ENCODE results near the gene ARPP19. TPM values are rescaled to one million over a fixed set of nuclear protein-coding genes. Genes with fewer than 3 reads are reported as not detected.

ARPP19 gene
- total and polyA plus RNA-seq, 7 donors: 134 to 374 (median 256) TPM

DNA sequence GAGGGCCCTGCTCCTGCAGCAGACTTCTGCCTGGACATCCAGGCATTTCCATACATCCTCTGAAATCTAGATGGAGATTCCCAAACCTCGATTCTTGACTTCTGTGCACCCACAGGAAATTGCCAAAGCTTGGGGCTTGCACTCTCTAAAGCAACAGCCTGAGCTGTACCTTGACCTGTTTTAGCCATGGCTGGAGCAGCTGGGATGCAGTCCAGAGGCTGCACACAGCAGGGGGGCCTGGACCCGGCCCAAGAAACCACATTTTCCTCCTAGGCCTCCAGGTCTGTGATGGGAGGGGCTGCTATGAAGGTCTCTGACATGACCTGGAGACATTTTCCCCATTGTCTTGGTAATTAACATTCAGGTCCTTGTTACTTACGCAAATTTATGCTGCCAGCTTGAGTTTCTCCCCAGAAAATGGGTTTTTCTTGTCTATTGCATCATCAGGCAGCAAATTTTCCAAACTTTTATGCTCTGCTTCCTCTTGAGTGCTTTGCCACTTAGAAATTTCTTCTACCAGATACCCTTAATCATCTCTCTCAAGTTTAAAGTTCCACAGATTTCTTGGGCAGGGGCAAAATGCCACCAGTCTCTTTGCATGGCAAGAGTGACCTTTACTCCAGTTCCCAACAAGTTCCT lies 28.3 kb downstream of the ARPP19 start:
- H3K27me3 ChIP-seq (ENCODE audit: insufficient read depth in 3 of 3, low read length in 2 of 3): no peaks in the 10 kb centered on the region
- DNase-seq: no peak
- no peak overlapping the region for H3K4me3 ChIP-seq
- H3K4me1 ChIP-seq: no peaks in the 10 kb centered on the region
- peaks cover 0 to 2% of the 10 kb centered on the region in 2 donors for H3K36me3 ChIP-seq (ENCODE audit: insufficient read depth in 1 of 2, low read depth in 1 of 2)
- intact Hi-C loops (cut with DNase I): no loop called here
- ATAC-seq: no peak
- no peaks in the 10 kb centered on the region for H3K9me3 ChIP-seq
- TF ChIP-seq, protein P1, sequence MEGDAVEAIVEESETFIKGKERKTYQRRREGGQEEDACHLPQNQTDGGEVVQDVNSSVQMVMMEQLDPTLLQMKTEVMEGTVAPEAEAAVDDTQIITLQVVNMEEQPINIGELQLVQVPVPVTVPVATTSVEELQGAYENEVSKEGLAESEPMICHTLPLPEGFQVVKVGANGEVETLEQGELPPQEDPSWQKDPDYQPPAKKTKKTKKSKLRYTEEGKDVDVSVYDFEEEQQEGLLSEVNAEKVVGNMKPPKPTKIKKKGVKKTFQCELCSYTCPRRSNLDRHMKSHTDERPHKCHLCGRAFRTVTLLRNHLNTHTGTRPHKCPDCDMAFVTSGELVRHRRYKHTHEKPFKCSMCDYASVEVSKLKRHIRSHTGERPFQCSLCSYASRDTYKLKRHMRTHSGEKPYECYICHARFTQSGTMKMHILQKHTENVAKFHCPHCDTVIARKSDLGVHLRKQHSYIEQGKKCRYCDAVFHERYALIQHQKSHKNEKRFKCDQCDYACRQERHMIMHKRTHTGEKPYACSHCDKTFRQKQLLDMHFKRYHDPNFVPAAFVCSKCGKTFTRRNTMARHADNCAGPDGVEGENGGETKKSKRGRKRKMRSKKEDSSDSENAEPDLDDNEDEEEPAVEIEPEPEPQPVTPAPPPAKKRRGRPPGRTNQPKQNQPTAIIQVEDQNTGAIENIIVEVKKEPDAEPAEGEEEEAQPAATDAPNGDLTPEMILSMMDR (IDR thresholded peaks at IDR 0.05): no peak
- WGBS, 3 donors: 79 to 84% (median 80%) methylated on average over 3 of the region's 3 CpGs
- H3K27ac ChIP-seq: no peak overlapping the region

DNA sequence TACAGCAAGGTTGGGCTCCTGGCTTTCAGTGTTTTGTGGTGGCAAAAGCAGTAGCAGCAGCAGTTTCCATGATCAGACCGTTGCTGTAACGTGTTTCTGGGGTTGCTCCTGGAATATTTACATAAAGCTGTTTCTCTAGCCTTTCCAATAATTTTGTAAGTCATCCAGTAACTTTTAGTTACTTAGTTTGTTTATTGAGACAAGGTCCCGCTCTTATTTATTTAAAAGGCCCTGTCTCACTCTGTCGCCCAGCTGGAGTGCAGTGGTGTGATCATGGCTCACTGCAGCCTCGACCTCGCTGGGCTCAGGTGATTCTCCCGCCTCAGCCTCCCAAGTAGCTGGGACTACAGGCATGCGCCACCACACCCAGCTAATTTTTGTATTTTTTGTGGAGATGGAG lies 31.4 kb downstream of the ARPP19 start:
- 94 to 96% (median 96%) methylated on average over 8 of the region's 8 CpGs for WGBS, 3 donors
- no peaks in the 10 kb centered on the region for H3K4me1 ChIP-seq
- no peak for ATAC-seq
- TF ChIP-seq, protein P1 (IDR thresholded peaks at IDR 0.05): no peak
- no peak overlapping the region for H3K4me3 ChIP-seq
- H3K27ac ChIP-seq: no peak overlapping the region
- no peaks in the 10 kb centered on the region for H3K9me3 ChIP-seq
- intact Hi-C loops (cut with DNase I): no loop called here
- no peaks in the 10 kb centered on the region for H3K36me3 ChIP-seq (ENCODE audit: insufficient read depth in 1 of 2, low read depth in 1 of 2)
- H3K27me3 ChIP-seq (ENCODE audit: insufficient read depth in 3 of 3, low read length in 2 of 3): no peaks in the 10 kb centered on the region
- DNase-seq: no peak

DNA sequence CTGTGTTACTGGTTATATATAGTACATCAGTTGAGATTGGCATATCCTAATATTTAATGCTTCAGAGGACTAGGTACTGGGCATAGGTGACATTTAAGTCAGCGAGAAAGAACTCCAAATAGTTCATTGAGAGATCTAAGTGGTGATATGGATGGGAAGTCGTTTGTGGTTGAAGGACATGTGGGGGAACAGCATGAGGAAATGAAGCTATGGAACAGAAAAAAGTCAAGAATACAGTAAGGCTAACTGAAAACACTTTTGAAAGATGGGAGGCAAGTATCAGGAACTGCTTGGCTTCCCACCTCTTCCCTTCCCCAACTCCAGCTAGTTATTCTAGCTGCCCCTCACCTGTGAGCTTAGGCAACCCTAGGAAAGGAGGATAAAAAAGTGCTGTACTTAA lies 36.4 kb downstream of the ARPP19 start:
- Histone ChIP-seq H3K4me1 (peaks cover 12% of the 10 kb centered on the region), H3K27me3 (ENCODE audit: insufficient read depth in 3 of 3, low read length in 2 of 3) (no peaks in the 10 kb centered on the region), H3K9me3 (no peaks in the 10 kb centered on the region), H3K4me3 (no peak overlapping the region), H3K36me3 (ENCODE audit: insufficient read depth in 1 of 2, low read depth in 1 of 2) (no peaks in the 10 kb centered on the region), H3K27ac (no peak overlapping the region)
- no peak for DNase-seq
- TF ChIP-seq, protein P1 (IDR thresholded peaks at IDR 0.05): no peak
- WGBS, 3 donors: 73 to 89% (median 84%) methylated on average over 2 of the region's 2 CpGs
- ATAC-seq: no peak
- intact Hi-C loops (cut with DNase I): no loop called here

DNA sequence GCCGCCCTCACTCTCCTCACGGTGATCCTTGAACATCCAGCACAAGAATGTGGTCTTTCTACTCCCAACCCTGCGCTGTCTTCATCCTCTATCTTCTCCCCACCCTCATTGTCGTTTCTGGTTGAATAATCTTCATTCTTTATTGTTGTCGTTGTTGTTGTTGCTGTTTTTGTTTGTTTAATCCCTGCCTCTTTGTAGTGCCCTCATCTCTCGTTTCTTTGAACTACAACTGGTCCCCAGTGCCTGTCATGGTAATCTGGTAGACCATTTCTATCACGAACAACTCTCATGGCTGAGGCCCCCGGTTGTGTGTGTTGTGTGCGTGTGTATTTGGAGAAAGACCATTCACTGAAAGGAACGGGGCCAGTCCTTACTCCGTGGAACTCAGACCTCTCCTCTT lies 38.9 kb downstream of the ARPP19 start:
- 33 to 37% (median 35%) methylated on average over 11 of the region's 11 CpGs for WGBS, 3 donors
- Histone ChIP-seq H3K36me3 (ENCODE audit: insufficient read depth in 1 of 2, low read depth in 1 of 2) (no peaks in the 10 kb centered on the region), H3K27me3 (ENCODE audit: insufficient read depth in 3 of 3, low read length in 2 of 3) (no peaks in the 10 kb centered on the region), H3K4me1 (peaks cover 14% of the 10 kb centered on the region), H3K4me3 (peak overlapping the region; percentile 94), H3K27ac (no peak overlapping the region), H3K9me3 (no peaks in the 10 kb centered on the region)
- DNase-seq (no peak), ATAC-seq (no peak)
- TF ChIP-seq, protein P1 (IDR thresholded peaks at IDR 0.05): no peak
- intact Hi-C loops (cut with DNase I): loop anchor here (5.0 to 10.0 kb wide), 3 partner anchors 37 to 195 kb away; partner anchors contain the start of gene ARPP19 (in 1 of the 2)

All from psoas muscle (tissue), 8 donors.